IPS DF 4.7 (cell line): Measurements from ENCODE around the gene NECAB3.

Experiments used
- DNase-seq: peaks from one replicate; pipeline ENCODE4 v3.0.0-alpha.2; 2013; ENCODE audit warnings: low spot score; ENCODE audit errors: extremely low read depth

Gene NECAB3

DNA sequence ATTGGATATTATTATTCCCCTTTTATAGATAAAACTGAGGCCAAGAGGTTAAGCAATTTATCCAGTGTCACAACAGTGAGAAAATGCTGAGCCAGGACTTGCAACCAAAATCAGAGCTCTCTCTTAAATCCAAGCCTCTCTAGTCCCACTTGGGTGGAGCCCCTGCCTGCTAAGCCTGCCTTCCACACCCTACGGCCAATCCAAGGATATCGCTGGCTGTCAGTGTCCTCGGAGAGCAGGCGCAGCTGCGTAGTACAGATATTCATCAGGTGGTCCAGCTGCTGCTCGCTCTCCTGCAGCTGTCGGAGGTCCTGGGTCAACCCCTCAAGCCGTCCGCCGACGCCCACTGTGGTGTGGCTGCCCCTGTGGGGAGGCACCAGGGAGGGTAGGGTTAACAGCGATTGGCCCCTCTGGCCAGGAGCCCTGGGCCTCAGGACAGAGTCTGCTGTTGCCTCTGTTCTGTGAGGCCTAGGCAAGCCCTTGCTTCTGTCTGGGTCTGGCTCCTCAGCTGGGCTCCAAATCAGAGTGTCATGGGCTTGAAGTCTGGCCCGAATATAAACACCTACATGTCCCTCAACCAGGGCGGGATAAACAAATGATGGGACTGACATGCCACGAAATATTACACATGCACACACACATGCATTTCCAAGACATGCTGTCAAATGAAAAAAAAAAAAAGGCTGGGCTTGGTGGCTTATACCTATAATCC is 3.9 kb upstream of the NECAB3 start:
- DNase-seq: no peak

- DNase-seq: no peak
Observed at GRCh38 chr20:33676652-33677645, 2.7 kb upstream of the NECAB3 start.

- DNase-seq: no peak
Observed at GRCh38 chr20:33676121-33676520, 1.9 kb upstream of the NECAB3 start.

GRCh38 chr20:33675136-33675959 is 1.1 kb upstream of the NECAB3 start:
- no peak for DNase-seq

- DNase-seq: no peak
Observed at GRCh38 chr20:33673410-33674293, 576 bp downstream of the NECAB3 start.

GRCh38 chr20:33673114-33673409 is 1.2 kb downstream of the NECAB3 start:
- DNase-seq: no peak

GRCh38 chr20:33672426-33673113 is 1.7 kb downstream of the NECAB3 start:
- no peak for DNase-seq

- DNase-seq: no peak
Observed at GRCh38 chr20:33671573-33672288, 2.5 kb downstream of the NECAB3 start.

GRCh38 chr20:33670715-33671499 is 3.3 kb downstream of the NECAB3 start:
- DNase-seq: no peak

DNA sequence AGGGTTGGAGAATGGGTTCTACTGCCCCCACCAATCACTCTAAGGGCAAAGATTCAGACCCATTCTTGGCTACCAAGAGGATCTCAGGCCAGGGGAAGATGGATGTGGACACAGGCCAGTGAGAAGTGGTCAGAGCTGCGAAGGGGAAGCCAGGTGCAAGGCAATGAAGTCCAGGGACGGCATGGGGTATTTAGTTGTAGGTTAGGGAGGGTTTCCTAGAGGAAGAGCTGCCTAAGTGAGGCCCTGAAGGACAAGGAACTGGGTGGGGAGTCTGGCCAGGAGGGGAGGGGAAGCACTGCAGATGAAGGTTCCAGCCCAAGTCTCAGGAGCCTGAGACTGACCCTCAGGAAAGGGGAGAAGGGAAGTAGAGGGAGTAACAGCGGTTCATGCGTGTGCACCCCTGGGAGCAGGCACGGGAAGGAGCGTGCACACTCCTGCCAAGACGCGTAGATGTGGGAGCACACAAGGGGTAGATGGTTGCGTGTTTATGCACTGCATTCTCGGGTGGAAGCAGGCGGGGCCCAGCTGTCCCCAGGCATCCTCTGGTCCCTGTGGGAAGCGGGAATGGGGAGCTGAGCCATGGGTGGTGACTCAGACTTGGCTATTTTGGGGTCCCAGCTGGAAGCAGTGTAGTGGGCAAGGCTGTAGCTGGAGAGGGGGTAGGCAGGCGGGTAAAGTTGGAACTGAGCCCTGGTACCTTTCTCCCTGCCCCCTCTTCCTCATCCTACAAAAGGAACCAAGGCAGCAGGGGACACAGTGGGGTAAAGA is 4.2 kb downstream of the NECAB3 start:
- no peak for DNase-seq

GRCh38 chr20:33669224-33669623 is 5.0 kb downstream of the NECAB3 start:
- no peak for DNase-seq

- no peak for DNase-seq
Observed at GRCh38 chr20:33668466-33669155, 5.6 kb downstream of the NECAB3 start.

GRCh38 chr20:33667676-33668465 is 6.4 kb downstream of the NECAB3 start:
- no peak for DNase-seq

DNA sequence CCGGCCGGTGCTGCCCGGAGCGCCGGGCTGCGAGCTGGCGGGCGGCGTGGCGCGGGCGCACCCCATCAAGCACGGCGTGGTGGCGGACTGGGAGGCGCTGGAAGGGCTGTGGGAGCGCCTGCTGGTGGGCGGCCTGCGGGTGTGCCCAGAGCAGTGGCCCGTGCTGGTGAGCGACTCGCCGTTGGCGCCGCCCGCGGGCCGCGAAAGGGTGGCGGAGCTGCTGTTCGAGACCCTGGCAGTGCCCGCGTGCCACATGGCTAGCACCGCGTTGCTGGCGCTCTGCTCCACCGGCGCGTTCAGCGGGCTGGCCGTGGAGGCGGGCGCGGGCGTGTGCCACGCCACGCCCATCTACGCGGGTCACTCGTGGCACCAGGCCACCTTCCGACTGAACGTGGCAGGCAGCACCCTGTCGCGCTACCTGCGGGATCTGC is 7.0 kb downstream of the NECAB3 start:
- DNase-seq: no peak

GRCh38 chr20:33666293-33667244 is 7.7 kb downstream of the NECAB3 start, which contains the start of gene ACTL10:
TSS of gene ACTL10 (plus strand) at chr20:33666943. CDS start at chr20:33667498, 555 bp downstream.
- DNase-seq: peak; percentile 82
